HG03460 (cell line): ENCODE results near the gene C22orf23.
"Not testable (repeated sequence)": the region's sequence is repeated elsewhere in the genome, so short reads cannot be mapped to it uniquely, and the experiment has no call there.

Experiments
- ATAC-seq: cut with Tn5 transposase; IDR thresholded peaks from one replicate; pipeline ENCODE4 v1.9.1; 2021; ENCODE audit not compliant: unreplicated experiment

The C22orf23 gene

DNA sequence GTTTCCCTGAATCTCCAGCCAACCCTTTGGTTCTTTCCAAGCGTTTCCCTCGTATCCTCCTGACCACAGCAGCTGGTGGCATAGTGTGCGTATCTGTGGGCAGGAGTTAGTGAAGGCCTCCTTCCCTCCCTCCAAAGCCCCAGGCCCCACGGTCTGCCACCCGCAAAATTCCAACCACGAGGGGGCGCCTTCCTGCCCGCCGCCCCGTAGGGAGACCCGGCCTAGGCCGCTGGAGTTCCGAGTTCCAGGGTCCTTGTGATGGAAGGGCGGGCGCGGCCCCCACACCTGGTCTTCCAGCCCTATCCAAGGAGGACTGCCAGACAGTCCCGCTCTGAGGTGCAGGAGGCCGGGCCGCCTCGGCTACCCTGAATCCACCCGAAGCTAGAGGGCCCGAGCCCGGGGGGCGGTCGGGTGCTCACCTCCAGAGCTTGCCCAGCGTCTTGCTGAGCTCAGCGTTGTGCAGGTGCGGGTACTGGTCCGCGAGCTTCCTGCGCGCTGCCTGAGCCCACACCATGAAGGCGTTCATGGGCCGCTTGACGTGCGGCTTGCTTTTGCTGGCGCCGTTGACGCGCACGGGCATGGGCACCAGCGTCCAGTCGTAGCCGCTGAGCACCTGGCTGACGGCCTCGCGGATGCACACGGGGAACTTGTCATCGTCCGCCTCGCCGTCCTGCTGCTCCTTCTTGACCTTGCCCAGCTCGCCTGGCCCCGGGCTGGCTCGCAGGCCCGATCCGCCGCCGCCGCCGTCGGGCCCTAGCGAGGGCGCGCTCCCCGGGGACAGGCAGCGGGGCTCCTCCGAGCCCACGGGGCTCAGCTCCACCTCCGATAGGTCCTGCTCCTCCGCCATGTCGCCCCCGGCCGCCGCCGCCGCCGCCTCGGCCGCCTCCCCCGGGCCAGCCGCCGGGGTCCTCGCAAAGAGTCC is 29.8 kb upstream of the C22orf23 start:
- no peak for ATAC-seq

- ATAC-seq = no peak
Observed at GRCh38 chr22:37982151-37982785, 28.9 kb upstream of the C22orf23 start.

DNA sequence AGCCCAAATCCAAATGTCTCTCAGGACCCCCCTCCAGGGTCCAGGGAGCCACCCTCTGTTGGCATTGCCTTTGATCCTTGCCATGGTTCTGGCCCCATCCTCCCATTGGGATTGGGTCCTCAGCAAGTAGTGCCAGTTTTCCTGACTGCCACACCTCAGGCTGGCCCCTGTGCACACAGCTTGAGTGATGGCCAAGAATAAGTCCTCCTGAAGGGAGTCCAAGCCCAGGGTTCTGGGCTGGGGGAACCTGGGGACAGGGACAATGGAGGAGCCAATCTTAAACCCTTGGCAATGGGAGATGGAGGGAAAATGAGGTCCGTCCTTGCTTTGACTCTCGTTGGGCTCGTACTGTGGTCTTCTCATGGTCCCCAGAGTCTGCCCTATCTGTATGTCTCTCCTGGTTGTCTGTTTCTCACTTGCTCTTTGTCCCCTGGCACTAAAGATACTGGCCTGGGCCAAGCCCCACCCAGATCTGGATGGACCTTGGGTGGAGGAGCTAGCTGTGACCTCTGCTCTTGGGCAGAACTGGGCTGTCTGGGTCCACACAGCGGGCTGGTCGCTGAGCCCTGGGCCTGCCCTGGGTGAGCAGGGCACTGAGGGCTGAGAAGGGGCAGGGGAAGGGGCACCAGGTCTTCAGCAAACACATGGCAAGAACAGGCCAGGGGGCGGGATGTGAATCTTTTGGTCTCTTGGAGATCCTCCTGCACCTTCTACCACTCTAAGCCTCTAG is 28.0 kb upstream of the C22orf23 start:
- no peak for ATAC-seq

DNA sequence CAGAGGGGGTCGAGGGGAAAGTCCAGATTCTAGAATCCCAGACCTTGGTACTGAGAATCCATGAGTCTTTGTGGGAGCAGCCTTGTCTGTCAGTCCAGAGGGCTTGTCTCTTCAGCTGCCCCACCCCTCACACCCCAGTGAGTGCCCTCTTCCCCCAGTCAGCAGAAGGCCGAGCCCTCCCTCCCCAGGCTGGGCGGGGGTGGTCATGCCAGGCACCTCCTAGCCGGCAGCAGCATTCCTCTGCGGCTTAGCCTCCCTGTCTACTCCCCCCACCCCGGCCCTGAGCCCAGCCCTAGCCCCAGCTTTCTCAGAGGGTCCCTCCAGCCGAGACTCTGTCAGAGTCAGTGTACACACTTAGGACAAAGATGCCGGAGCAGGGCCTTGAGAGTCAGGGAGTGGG is 26.4 kb upstream of the C22orf23 start:
- ATAC-seq = no peak

GRCh38 chr22:37976547-37976946 is 23.1 kb upstream of the C22orf23 start:
- ATAC-seq = no peak

- ATAC-seq = not testable (repeated sequence)
Observed at GRCh38 chr22:37976022-37976421, 22.6 kb upstream of the C22orf23 start.

- no peak for ATAC-seq
Observed at GRCh38 chr22:37975153-37975552, 21.8 kb upstream of the C22orf23 start.

GRCh38 chr22:37973271-37974170 is 20.1 kb upstream of the C22orf23 start:
- ATAC-seq = no peak

- no peak for ATAC-seq
Observed at GRCh38 chr22:37972527-37972926, 19.1 kb upstream of the C22orf23 start.

GRCh38 chr22:37971475-37972434 is 18.4 kb upstream of the C22orf23 start:
- ATAC-seq = no peak

DNA sequence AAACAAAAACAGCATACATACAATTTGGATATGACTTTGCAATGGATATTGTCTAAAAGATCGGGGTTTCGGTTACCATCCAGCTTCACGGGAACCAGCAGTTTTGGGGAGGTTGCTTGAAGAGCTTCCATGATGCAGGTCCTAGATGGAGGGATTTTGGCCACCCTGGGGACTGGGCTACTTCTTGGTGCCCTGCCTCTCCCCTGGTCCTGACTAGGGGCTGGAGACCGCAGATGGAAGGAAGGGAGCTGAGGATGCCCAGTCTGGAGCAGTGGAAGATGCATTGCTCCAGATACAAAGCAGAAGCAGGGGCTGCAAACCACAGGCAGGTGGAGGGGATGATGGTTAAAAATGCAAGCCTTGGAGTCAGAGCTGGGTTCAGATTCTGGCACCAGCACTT is 17.5 kb upstream of the C22orf23 start:
- ATAC-seq = no peak

GRCh38 chr22:37968452-37969251 is 15.3 kb upstream of the C22orf23 start:
- no peak for ATAC-seq

DNA sequence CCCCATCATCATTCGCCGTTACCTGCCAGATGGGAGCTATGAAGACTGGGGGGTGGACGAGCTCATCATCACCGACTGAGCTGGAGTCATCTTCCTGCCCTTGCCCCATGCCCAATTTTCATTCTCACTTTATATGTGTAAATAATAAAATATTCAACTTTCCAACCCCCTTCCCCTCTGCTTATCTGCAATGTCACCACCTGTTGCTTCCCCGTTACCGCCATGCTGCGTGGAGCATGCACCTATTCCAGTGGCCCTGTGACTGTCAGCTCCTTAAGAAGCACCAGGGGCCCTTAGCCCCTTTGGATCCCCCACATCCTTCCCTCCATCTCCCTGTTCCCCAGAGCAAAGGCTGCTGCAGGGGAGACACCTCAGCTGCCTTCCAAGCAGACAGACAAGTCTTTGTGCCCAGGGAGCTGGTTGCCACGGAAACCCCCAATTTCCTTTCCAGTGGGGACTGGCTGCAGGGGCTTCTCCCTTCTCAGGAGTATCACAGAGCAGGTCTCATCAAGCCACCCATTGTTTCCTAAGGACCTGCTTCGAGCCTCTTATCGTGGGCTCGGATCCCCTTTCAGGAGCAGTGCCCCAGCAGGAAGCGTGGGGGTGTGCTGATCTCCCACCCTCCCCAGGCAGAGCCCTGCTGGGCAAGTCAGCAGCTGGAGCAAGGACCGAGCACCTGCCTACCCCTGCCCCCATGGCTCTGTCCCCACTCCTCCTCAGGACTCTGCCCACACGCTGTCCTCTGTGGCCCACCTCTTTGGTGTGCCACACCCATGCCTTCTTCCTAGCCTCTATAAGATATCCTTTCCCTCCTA is 14.4 kb upstream of the C22orf23 start:
- ATAC-seq = no peak

DNA sequence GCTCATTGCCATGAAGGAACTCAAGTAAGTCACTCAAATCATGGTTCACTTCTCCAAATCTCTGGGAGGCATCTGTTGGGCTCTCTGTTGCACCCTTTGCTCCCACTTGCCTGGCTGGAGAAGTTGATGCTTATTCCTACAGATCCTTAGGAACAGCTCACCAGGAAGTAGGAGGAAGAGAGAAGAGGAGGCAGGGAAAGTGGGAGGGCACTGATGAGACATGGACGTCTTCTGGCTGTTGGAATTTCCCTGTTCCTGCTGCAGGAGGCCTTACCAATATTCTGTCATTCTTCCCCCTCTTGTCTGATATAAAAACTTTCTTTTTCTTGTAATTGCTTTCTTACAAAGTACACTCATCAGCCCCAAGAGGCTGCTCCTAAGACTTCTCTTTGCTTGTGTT is 13.7 kb upstream of the C22orf23 start:
- ATAC-seq = no peak

GRCh38 chr22:37965940-37966664 is 12.7 kb upstream of the C22orf23 start:
- ATAC-seq = no peak

- ATAC-seq = no peak
Observed at GRCh38 chr22:37961062-37961461, 7.7 kb upstream of the C22orf23 start.

DNA sequence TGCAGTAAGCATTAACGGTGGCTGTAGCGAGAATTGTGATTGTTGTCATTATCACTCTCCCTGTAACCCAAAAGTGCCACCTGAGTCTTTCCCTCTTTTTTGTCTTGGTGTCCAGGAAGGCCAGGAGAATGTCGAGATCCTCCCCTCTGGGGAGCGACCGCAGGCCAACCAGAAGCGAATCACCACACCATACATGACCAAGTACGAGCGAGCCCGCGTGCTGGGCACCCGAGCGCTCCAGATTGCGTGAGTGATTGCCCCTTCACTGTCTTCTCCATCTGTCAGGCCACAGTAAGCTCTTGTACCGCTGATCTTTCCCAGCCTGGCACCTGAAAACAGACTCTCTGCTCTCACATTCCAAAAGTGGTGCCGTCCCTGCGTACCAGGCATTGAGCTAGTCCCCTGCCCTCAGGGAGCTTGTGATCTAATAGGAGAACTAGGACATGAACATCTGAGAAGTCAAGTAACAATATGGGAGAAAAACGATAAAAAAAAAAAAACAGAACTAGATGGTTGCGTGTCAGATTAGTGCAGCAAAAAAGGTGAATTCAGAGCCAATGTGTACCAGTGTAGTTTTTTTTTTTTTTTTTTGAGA is 5.9 kb upstream of the C22orf23 start:
- no peak for ATAC-seq
